ENCODE data around the gene PCDHA11.
A peak's percentile ranks its signal among the peaks of the same experiment; 100 is the strongest.

GRCh38 chr5:140821375-140822280 is 47.1 kb upstream of the PCDHA11 start, which contains the start of gene PCDHA5:
- TF ChIP-seq CTCF (IDR thresholded peaks at IDR 0.05) (peak in 1 of 3 experiments; percentile 40), EP300 (IDR thresholded peaks at IDR 0.05) (no peak), POLR2AphosphoS5 (IDR thresholded peaks at IDR 0.05) (no peak), POLR2A (IDR thresholded peaks at IDR 0.05; ENCODE audit: low read depth) (no peak)

All from esophagus muscularis mucosa (tissue), 4 donors.